Astrocyte (in vitro differentiated cells and primary cell): Measurements from ENCODE around the gene NFIA.

Experiments used
- CTCF ChIP-seq: IDR thresholded peaks from 2 replicates; pipeline ENCODE4 v1.5.1; 2011; ENCODE audit warnings: low read depth, mild to moderate bottlenecking, inconsistent platforms, low read length, moderate library complexity; ENCODE audit not compliant: insufficient read depth
- EZH2 ChIP-seq: IDR thresholded peaks from 2 replicates; pipeline ENCODE4 v1.6.1; 2012; ENCODE audit warnings: mild to moderate bottlenecking, low read length, inconsistent platforms; ENCODE audit not compliant: insufficient read depth

- TF ChIP-seq CTCF (no peak), EZH2 (no peak)
Measured at GRCh38 chr1:61370913-61371279, 288.5 kb downstream of the NFIA start.
